Measurements from ENCODE around the gene TXK. TPM values are rescaled to one million over a fixed set of nuclear protein-coding genes. Genes with fewer than 3 reads are reported as not detected.
A peak's percentile ranks its signal among the peaks of the same experiment; 100 is the strongest.

TXK gene
- total and polyA plus RNA-seq, 12 donors, result 0.55 to 4.9 (median 1.4) TPM

DNA sequence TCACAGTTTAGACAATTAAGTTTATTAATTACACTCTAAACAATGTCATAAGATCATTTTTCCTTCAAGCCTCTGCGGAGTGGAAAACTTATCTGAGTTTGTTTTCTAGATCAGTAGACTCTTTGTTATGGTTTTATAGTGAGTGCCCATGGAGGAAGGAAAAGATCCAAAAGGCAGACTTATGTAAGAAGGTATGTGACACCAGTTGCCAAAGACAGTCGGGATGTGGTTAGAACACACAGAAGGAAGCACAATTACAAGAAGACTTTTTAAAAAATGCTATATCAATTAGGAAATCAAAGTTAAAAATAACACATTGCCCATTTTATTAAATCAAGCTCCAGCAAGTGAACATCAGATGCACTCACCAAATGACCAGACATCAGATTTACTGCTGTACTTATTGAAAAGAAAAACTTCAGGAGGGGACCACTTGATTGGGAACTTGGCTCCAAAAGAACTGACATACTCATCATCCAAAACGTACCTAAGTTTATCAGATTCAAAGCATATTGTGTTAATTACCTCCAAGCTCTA, 60.4 kb downstream of the TXK start:
- DNase-seq, result no peak
- Histone ChIP-seq H3K36me3 (replicated peaks in 1 of 2) (no peaks in the 10 kb centered on the region), H3K9me3 (replicated peaks in 1 of 3) (no peaks in the 10 kb centered on the region), H3K27ac (no peak overlapping the region), H3K4me1 (replicated peaks in 1 of 2) (no peaks in the 10 kb centered on the region), H3K27me3 (no peaks in the 10 kb centered on the region), H3K4me3 (no peak overlapping the region)
- 69 to 75% (median 71%) methylated on average over 3 of the region's 3 CpGs for WGBS, 4 donors
- intact Hi-C loops (cut with DNase I), result no loop called here
- TF ChIP-seq, protein P1, sequence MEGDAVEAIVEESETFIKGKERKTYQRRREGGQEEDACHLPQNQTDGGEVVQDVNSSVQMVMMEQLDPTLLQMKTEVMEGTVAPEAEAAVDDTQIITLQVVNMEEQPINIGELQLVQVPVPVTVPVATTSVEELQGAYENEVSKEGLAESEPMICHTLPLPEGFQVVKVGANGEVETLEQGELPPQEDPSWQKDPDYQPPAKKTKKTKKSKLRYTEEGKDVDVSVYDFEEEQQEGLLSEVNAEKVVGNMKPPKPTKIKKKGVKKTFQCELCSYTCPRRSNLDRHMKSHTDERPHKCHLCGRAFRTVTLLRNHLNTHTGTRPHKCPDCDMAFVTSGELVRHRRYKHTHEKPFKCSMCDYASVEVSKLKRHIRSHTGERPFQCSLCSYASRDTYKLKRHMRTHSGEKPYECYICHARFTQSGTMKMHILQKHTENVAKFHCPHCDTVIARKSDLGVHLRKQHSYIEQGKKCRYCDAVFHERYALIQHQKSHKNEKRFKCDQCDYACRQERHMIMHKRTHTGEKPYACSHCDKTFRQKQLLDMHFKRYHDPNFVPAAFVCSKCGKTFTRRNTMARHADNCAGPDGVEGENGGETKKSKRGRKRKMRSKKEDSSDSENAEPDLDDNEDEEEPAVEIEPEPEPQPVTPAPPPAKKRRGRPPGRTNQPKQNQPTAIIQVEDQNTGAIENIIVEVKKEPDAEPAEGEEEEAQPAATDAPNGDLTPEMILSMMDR (IDR thresholded peaks at IDR 0.05), result no peak

DNA sequence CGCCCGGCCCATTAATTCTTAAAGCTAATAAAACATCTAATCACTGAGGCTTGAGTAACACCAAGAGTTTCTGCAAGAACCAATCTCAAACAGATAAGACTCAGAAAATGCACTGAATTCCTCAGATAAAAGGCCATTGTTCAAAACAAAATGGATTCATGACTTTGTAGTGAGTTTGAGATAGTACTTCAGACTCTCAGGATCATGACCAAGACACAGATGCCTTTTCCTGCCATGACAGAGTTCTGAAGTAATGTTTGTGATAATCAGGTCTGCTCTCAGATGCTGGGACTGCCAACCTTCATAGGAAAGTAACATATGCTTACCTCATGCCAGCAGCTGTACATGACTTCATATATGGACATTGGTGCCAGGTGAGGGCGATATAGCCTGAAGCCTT, 62.9 kb downstream of the TXK start:
- no peak for TF ChIP-seq POLR2A (IDR thresholded peaks at IDR 0.05)
- TF ChIP-seq, protein P1 (IDR thresholded peaks at IDR 0.05), result no peak
- DNase-seq, result no peak
- H3K9me3 ChIP-seq (replicated peaks in 1 of 3), result no peaks in the 10 kb centered on the region
- WGBS, 4 donors, result 80 to 94% (median 92%) methylated on average over 3 of the region's 3 CpGs
- intact Hi-C loops (cut with DNase I), result no loop called here
- no peaks in the 10 kb centered on the region for H3K4me1 ChIP-seq (replicated peaks in 1 of 2)
- H3K36me3 ChIP-seq (replicated peaks in 1 of 2), result no peaks in the 10 kb centered on the region
- H3K4me3 ChIP-seq, result no peak overlapping the region
- H3K27me3 ChIP-seq, result no peaks in the 10 kb centered on the region
- no peak overlapping the region for H3K27ac ChIP-seq

GRCh38 chr4:48069026-48069425, 65.0 kb downstream of the TXK start:
- Histone ChIP-seq H3K27me3 (no peaks in the 10 kb centered on the region), H3K4me3 (no peak overlapping the region), H3K36me3 (replicated peaks in 1 of 2) (no peaks in the 10 kb centered on the region), H3K9me3 (replicated peaks in 1 of 3) (no peaks in the 10 kb centered on the region), H3K4me1 (replicated peaks in 1 of 2) (no peaks in the 10 kb centered on the region), H3K27ac (no peak overlapping the region)
- 23 to 40% (median 30%) methylated on average over 2 of the region's 2 CpGs for WGBS, 4 donors
- DNase-seq, result peak; percentile 31 to 83 (median 67)
- TF ChIP-seq, protein P1 (IDR thresholded peaks at IDR 0.05), result no peak
- TF ChIP-seq POLR2A (IDR thresholded peaks at IDR 0.05), result no peak
- intact Hi-C loops (cut with DNase I), result no loop called here

DNA sequence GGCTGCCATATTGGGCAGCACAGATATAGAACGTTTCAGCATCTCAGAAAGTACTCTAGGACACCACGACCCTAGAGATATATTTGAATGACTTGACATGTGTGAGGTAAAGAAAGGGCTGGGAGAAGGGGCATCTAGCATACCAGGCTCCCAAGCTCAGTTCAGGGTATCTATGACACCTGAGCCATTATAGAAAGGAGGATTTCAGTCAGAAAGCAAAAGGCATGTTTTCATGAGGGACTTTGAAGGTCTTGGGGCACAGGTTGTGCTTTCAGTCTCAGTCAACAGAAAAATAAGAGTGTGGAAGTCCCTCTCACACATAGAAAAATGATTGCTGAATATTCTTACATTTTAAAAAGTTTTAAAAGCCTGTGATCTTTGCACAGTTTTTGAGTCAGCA, 65.9 kb downstream of the TXK start:
- 67 to 77% (median 72%) methylated on average over 2 of the region's 2 CpGs for WGBS, 4 donors
- Histone ChIP-seq H3K27me3 (no peaks in the 10 kb centered on the region), H3K27ac (no peak overlapping the region), H3K4me3 (no peak overlapping the region), H3K4me1 (replicated peaks in 1 of 2) (no peaks in the 10 kb centered on the region), H3K9me3 (replicated peaks in 1 of 3) (no peaks in the 10 kb centered on the region), H3K36me3 (replicated peaks in 1 of 2) (no peaks in the 10 kb centered on the region)
- no peak for DNase-seq
- TF ChIP-seq, protein P1 (IDR thresholded peaks at IDR 0.05), result no peak
- no peak for TF ChIP-seq POLR2A (IDR thresholded peaks at IDR 0.05)
- intact Hi-C loops (cut with DNase I), result no loop called here
